Ovary (tissue), 10 donors: ENCODE results near the gene TOR3A. TPM values are rescaled to one million over a fixed set of nuclear protein-coding genes. Genes with fewer than 3 reads are reported as not detected.
A peak's percentile ranks its signal among the peaks of the same experiment; 100 is the strongest.
"Not testable (repeated sequence)": the region's sequence is repeated elsewhere in the genome, so short reads cannot be mapped to it uniquely, and the experiment has no call there.

Experiments
- DNase-seq, 5 donors: peaks; one replicate each; pipeline ENCODE4 v3.0.0-alpha.2; 2019 to 2020
- H3K27ac ChIP-seq, 2 donors: fragments of 200-600 bp; one replicate each; pipeline versions ENCODE4 v1.5.1 to v1.8.0; 2019 to 2022
- H3K27me3 ChIP-seq: fragments of 200-600 bp; one replicate; pipeline ENCODE4 v1.8.0; 2022
- H3K36me3 ChIP-seq: fragments of 200-600 bp; sonication (generic); one replicate; pipeline ENCODE4 v1.5.1; 2019
- H3K4me1 ChIP-seq: one replicate; pipeline ENCODE4 v1.8.1; 2013; ENCODE audit warnings: mild to moderate bottlenecking, moderate library complexity; ENCODE audit not compliant: insufficient read depth
- H3K4me3 ChIP-seq: fragments of 200-600 bp; sonication (generic); one replicate; pipeline ENCODE4 v1.5.1; 2017
- H3K9me3 ChIP-seq, 2 donors: fragments of 200-600 bp in 1 of 2; sonication (generic) in 1 of 2; one replicate each; pipeline versions ENCODE4 v1.5.1 to v1.8.1; 2013 to 2019; ENCODE audit warnings: mild to moderate bottlenecking in 1 of 2, moderate library complexity in 1 of 2
- CTCF ChIP-seq, 3 donors: fragments of 450-650 bp in 2 of 3; fragments of 200-600 bp in 1 of 3; IDR thresholded peaks; one replicate each; pipeline versions ENCODE4 v1.5.1 to v1.8.0; 2016 to 2022; ENCODE audit warnings: antibody characterized with exemption in 3 of 3, mild to moderate bottlenecking in 1 of 3
- EP300 ChIP-seq: sonication (generic); formaldehyde crosslinking; IDR thresholded peaks from one replicate; pipeline ENCODE4 v1.6.1; 2017; ENCODE audit warnings: antibody characterized with exemption
- POLR2A ChIP-seq: fragments of 450-650 bp; IDR thresholded peaks from one replicate; pipeline ENCODE4 v1.6.1; 2017; ENCODE audit warnings: antibody characterized with exemption, mild to moderate bottlenecking, moderate library complexity
- WGBS, 3 donors: extraction: QIAGEN DNeasy Blood & Tissue Kit in 1 of 3; methylation state at CpG; one replicate each; pipeline versions ENCODE4 v1.1.5 to v1.1.7; 2013 to 2017; 5-methylcytosine and 5-hydroxymethylcytosine counted together
- intact Hi-C, 4 donors: fragments of 100-400 bp; cut with DNase I; formaldehyde crosslinking; loops; one replicate each; pipeline versions ENCODE4 v1.11.0 to v1.15.1; 2022 to 2023
- long read RNA-seq, 3 donors: library from polyadenylated mRNA in 2 of 3; unstranded in 2 of 3; transcript quantifications; one replicate each; pipeline ENCODE4 v2.0.0 and lab custom pipeline, GENCODE V29; 2021 to 2026
- polyA plus RNA-seq, 2 donors: library from polyadenylated mRNA; stranded (reverse); fragments of 200-250 nt in 1 of 2; fragments of 350-450 nt in 1 of 2; fragmentation: Illumina TruSeq in 1 of 2; extraction: RNeasy Lipid Tissue Mini Kit (QIAGEN cat#74804) in 1 of 2; gene quantifications; one replicate each; pipeline ENCODE4 v1.2.3, GENCODE V29; 2013 to 2014
- total RNA-seq, 7 donors: library from RNA; depleted of rRNA in 2 of 7; stranded (reverse); fragments of >200 nt in 2 of 7; fragmentation: NEBNext Ultra II Directional in 3 of 7; extraction: Animal tissue kit (Norgen Biotek cat#: 25700) in 3 of 7; gene quantifications; one replicate each; pipeline versions ENCODE4 v1.1.0 to v1.2.4, GENCODE V29; 2016 to 2023
- donor health status: DM: no; HTN: no; CAD: no; lungs with moderate emphysema.
- donor health status: DM: no; HTN: no; CAD: no.
- donor health status: Bipolar disorder and iron deficiency.
- donor health status: DM: yes; HTN: yes; CAD: no.
- donor health status: DM: no; HTN: no; CAD: no.
- donor health status: DM: yes; HTN: yes; CAD: no.

Gene TOR3A
- total RNA-seq (10 to 100 TPM; 19.2 to 55.0 (median 26.7) TPM), polyA plus RNA-seq (10 to 100 TPM; 17.8 to 19.5 TPM)
- long read RNA-seq, donor 1, transcript TOR3A-203 (6 exons, 2,724 nt) = major isoform, 241 of 325 reads
- long read RNA-seq, donor 1, partial matches to known transcripts = 24 of 325 reads
- long read RNA-seq, donor 1, other reads (novel, unspliced or antisense) = 60 of 325 reads
- long read RNA-seq, donor 2, transcript TOR3A-203 (6 exons, 2,724 nt) = major isoform, 13 of 21 reads
- long read RNA-seq, donor 2, partial matches to known transcripts = 8 of 21 reads
- long read RNA-seq, donor 2, other reads (novel, unspliced or antisense) = 0 of 21 reads
- long read RNA-seq, donor 3, transcript TOR3A-203 (6 exons, 2,724 nt) = major isoform, 87 of 125 reads
- long read RNA-seq, donor 3, partial matches to known transcripts = 13 of 125 reads
- long read RNA-seq, donor 3, other reads (novel, unspliced or antisense) = 25 of 125 reads

DNA sequence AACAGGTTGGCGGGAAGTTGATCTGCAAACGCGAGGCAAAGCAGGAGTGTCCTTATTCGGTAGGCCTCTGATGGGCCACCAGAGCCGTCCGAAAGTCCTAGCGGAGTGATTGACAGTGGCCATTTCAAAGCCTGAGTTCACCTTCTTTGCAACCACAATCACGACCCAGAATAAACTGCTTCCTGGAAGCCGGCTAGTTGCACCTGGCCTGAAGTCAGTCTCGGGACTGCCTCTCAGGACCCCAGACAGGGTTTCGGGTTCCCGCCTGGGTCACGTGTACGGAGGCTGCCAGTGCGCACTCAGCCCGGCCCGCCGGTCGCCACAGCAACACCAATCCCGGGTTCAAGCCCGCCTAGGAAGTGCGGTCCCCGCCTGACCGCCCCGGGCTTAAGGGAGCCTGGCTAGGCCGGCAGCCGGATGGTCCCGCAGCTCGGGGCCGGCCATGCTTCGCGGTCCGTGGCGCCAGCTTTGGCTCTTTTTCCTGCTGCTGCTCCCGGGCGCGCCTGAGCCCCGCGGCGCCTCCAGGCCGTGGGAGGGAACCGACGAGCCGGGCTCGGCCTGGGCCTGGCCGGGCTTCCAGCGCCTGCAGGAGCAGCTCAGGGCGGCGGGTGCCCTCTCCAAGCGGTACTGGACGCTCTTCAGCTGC, at the start of gene TOR3A:
Gene TOR3A, plus strand, starts transcription at position 384 of the 646 bp plus-strand sequence. Its CDS starts 59 bp downstream, at position 443.
- intact Hi-C loops = loop anchor here in 2 of 4 donors (5.0 to 10.0 kb wide), 2 partner anchors 283 to 285 kb away; partner anchors contain the start of gene AXDND1 (in 2 of the 2)
- peak; percentile 67 for TF ChIP-seq POLR2A
- no peak for TF ChIP-seq EP300
- TF ChIP-seq CTCF (IDR thresholded peaks at IDR 0.05) = peak in 1 of 3 donors; percentile 16
- H3K4me3 ChIP-seq = peak within 1 kb of the TSS; percentile 95

DNA sequence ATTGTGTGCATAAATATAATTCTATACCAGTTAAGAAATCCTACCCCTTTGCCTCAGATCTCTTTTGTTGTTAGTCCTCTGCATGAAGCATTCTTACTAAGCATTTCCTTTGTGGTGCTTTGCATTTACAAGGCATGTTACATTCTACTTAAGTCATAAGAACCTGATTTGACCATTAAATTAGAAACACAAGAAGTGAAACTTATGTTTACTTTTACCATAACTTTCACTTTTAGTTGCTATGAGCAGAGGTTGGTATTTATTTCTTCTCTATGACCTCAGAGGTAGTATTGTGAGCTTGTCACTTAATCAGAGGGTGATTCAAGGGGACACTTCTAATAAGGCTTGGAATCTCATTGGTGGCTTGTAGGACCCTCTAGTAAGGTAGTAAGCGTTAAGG, 47.1 kb upstream of the TOR3A start:
- peaks cover 17% of the 10 kb centered on the region for H3K4me1 ChIP-seq
- H3K9me3 ChIP-seq = no peaks in the 10 kb centered on the region
- DNase-seq = no peak
- H3K27me3 ChIP-seq = no peaks in the 10 kb centered on the region
- no peaks in the 10 kb centered on the region for H3K36me3 ChIP-seq
- intact Hi-C loops = no loop called here
- 89 to 100% (median 94%) methylated on average over 1 of the region's 1 CpG for WGBS, 3 donors
- no peak for TF ChIP-seq CTCF (IDR thresholded peaks at IDR 0.05)
- TF ChIP-seq EP300 = no peak
- TF ChIP-seq POLR2A = no peak
- H3K27ac ChIP-seq = no peak overlapping the region
- no peak overlapping the region for H3K4me3 ChIP-seq

More for the DNA sequence above, at the start of gene TOR3A:
- Histone ChIP-seq H3K27me3 (no peaks in the 10 kb centered on the region), H3K4me1 (peaks cover 4% of the 10 kb centered on the region), H3K27ac (peak within 1 kb of the TSS; percentile 47 to 61), H3K9me3 (no peaks in the 10 kb centered on the region), H3K36me3 (no peaks in the 10 kb centered on the region)
- WGBS, 3 donors = 0 to 1% (median 0%) methylated on average over 39 to 51 of the region's 51 CpGs
- DNase-seq = peak; percentile 88 to 93 (median 90)

- no peaks in the 10 kb centered on the region for H3K9me3 ChIP-seq
- H3K4me1 ChIP-seq = peaks cover 15% of the 10 kb centered on the region
- no peak for TF ChIP-seq POLR2A
- no peak for TF ChIP-seq EP300
- no peak for TF ChIP-seq CTCF (IDR thresholded peaks at IDR 0.05)
- intact Hi-C loops = no loop called here
- 72 to 77% (median 75%) methylated on average over 2 of the region's 2 CpGs for WGBS, 3 donors
- H3K27me3 ChIP-seq = no peaks in the 10 kb centered on the region
- no peak for DNase-seq
- H3K36me3 ChIP-seq = no peaks in the 10 kb centered on the region
- no peak overlapping the region for H3K27ac ChIP-seq
- no peak overlapping the region for H3K4me3 ChIP-seq
Measured at GRCh38 chr1:179036844-179037465, 44.9 kb upstream of the TOR3A start.

DNA sequence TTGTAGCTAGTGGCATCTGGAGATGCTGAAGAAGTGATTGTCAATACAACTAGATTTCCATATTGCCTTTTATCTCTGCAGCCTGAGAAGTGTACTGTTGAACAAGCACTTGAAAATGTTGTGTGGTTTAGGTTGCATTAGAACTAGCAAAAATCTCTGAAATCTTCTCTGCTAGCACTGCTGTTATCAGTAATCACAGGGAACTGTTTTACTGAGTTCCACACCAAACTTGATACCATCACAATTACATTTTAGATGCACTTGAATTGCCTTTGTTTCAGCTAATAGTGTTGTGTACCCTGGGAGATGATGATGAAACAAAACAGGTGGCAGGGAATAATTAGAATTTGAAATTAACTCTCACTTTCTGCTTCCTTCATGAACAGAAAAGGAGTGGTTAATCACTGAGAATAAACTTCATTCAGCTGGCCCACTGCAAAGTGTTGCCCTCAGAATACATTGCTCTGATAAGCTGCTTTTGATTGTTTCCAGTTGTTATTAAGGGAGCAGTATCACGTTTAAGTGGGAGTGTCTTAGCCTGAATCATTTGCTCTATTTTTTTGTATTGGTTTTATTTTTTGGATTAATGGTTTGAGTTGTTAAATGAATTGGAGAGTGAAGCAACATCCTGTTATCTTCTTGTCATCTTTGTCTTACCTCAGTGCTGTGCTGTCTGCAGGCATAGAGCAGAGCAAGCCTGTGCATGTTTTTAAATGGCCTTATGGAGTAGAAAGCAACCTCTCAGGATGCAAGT, 43.2 kb upstream of the TOR3A start:
- 10 to 16% (median 11%) methylated on average over 1 of the region's 1 CpG for WGBS, 3 donors
- intact Hi-C loops = no loop called here
- H3K9me3 ChIP-seq = no peaks in the 10 kb centered on the region
- DNase-seq = no peak
- peaks cover 15% of the 10 kb centered on the region for H3K4me1 ChIP-seq
- H3K27ac ChIP-seq = no peak overlapping the region
- TF ChIP-seq CTCF (IDR thresholded peaks at IDR 0.05) (no peak), EP300 (no peak), POLR2A (no peak)
- H3K27me3 ChIP-seq = no peaks in the 10 kb centered on the region
- H3K4me3 ChIP-seq = no peak overlapping the region
- H3K36me3 ChIP-seq = no peaks in the 10 kb centered on the region

- WGBS, 3 donors = 85 to 92% (median 88%) methylated on average over 6 to 9 of the region's 9 CpGs
- DNase-seq, H3K27ac ChIP-seq, H3K36me3 ChIP-seq, intact Hi-C loops, H3K4me3 ChIP-seq, H3K27me3 ChIP-seq, H3K4me1 ChIP-seq, H3K9me3 ChIP-seq: not testable (repeated sequence)
Measured at GRCh38 chr1:179039502-179040174, 42.2 kb upstream of the TOR3A start.

DNA sequence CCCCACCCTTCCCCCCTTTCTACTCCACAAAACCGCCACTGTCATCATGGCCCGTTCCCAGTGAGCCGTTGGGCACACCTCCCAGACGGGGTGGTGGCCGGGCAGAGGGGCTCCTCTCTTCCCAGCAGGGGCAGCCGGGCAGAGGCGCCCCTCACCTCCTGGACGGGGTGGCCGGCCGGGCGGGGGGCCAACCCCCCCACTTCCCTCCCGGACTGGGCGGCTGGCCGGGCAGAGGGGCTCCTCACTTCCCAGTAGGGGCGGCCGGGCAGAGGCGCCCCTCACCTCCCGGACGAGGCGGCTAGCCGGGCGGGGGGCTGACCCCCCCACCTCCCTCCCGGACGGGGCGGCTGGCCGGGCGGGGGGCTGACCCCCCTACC, 41.7 kb upstream of the TOR3A start:
- H3K4me1 ChIP-seq, H3K9me3 ChIP-seq, DNase-seq, H3K27ac ChIP-seq, H3K27me3 ChIP-seq, H3K4me3 ChIP-seq, intact Hi-C loops, H3K36me3 ChIP-seq: not testable (repeated sequence)
- 91 to 96% (median 92%) methylated on average over 11 to 27 of the region's 27 CpGs for WGBS, 3 donors
